T-helper 2 cell treated with Interferon-gamma antibody and Interleukin-4, amounts not matched to agents 100 ng/mL and 5 ng/mL, for 36 hours (primary cell): ENCODE results near the gene IFT43. TPM values are rescaled to one million over a fixed set of nuclear protein-coding genes. Genes with fewer than 3 reads are reported as not detected.
"Not testable (repeated sequence)": the region's sequence is repeated elsewhere in the genome, so short reads cannot be mapped to it uniquely, and the experiment has no call there.

ENCODE experiments used
- intact Hi-C: fragments of 100-400 bp; cut with micrococcal nuclease; formaldehyde crosslinking; loops from one replicate; pipeline ENCODE4 v1.15.1; 2023
- total RNA-seq: library from RNA; stranded (reverse); gene quantifications from 2 replicates; pipeline ENCODE4 v1.2.3, GENCODE V29; 2022

IFT43 gene
- total RNA-seq, 1 donor from 2014 or later, result 5.0 TPM

GRCh38 chr14:76009627-76010026 is 24.1 kb downstream of the IFT43 start:
- intact Hi-C loops, result not testable (repeated sequence)

- intact Hi-C loops, result no loop called here
Measured at GRCh38 chr14:76011930-76012329, 26.4 kb downstream of the IFT43 start.

- intact Hi-C loops, result no loop called here
Measured at GRCh38 chr14:76012354-76012753, 26.8 kb downstream of the IFT43 start.

GRCh38 chr14:76015191-76015590 is 29.6 kb downstream of the IFT43 start:
- intact Hi-C loops, result no loop called here

- intact Hi-C loops, result no loop called here
Measured at GRCh38 chr14:76015668-76016067, 30.1 kb downstream of the IFT43 start.

- intact Hi-C loops, result no loop called here
Measured at GRCh38 chr14:76019676-76020075, 34.1 kb downstream of the IFT43 start.

GRCh38 chr14:76022991-76023390 is 37.4 kb downstream of the IFT43 start:
- intact Hi-C loops, result no loop called here

GRCh38 chr14:76023757-76024156 is 38.2 kb downstream of the IFT43 start:
- intact Hi-C loops, result no loop called here

GRCh38 chr14:76024211-76024907 is 38.8 kb downstream of the IFT43 start:
- intact Hi-C loops, result no loop called here

GRCh38 chr14:76034566-76034965 is 49.0 kb downstream of the IFT43 start:
- intact Hi-C loops, result no loop called here

- intact Hi-C loops, result no loop called here
Measured at GRCh38 chr14:76040704-76041103, 55.1 kb downstream of the IFT43 start.

- intact Hi-C loops, result no loop called here
Measured at GRCh38 chr14:76045773-76046172, 60.2 kb downstream of the IFT43 start.

GRCh38 chr14:76050250-76050649 is 64.7 kb downstream of the IFT43 start:
- intact Hi-C loops, result loop anchor here (1.0 kb wide), 2 partner anchors 302 to 337 kb away; no protein-coding TSS in a partner anchor

GRCh38 chr14:76050797-76051392 is 65.3 kb downstream of the IFT43 start:
- intact Hi-C loops, result loop anchor here (1.0 kb wide), 2 partner anchors 301 to 336 kb away; no protein-coding TSS in a partner anchor

GRCh38 chr14:76051717-76052465 is 66.3 kb downstream of the IFT43 start:
- intact Hi-C loops, result no loop called here

- intact Hi-C loops, result no loop called here
Measured at GRCh38 chr14:76053572-76054355, 68.2 kb downstream of the IFT43 start.

- intact Hi-C loops, result no loop called here
Measured at GRCh38 chr14:76055330-76055729, 69.8 kb downstream of the IFT43 start.

GRCh38 chr14:76056128-76056527 is 70.6 kb downstream of the IFT43 start:
- intact Hi-C loops, result no loop called here

GRCh38 chr14:76057914-76058313 is 72.4 kb downstream of the IFT43 start:
- intact Hi-C loops, result no loop called here

GRCh38 chr14:76063327-76063726 is 77.8 kb downstream of the IFT43 start:
- intact Hi-C loops, result no loop called here

- intact Hi-C loops, result no loop called here
Measured at GRCh38 chr14:76065519-76065918, 80.0 kb downstream of the IFT43 start.
